Urinary bladder (tissue), 4 donors: ENCODE measurements around the gene KL. TPM values are rescaled to one million over a fixed set of nuclear protein-coding genes. Genes with fewer than 3 reads are reported as not detected.

ENCODE experiments used
- DNase-seq: peaks from one replicate; pipeline ENCODE4 v3.0.0-alpha.2; 2015; ENCODE audit errors: extremely low spot score
- H3K27ac ChIP-seq: one replicate; pipeline ENCODE4 v1.5.1; 2013; ENCODE audit warnings: low read depth, mild to moderate bottlenecking, moderate library complexity
- H3K36me3 ChIP-seq: one replicate; pipeline ENCODE4 v1.6.1; 2013; ENCODE audit warnings: mild to moderate bottlenecking, moderate library complexity; ENCODE audit not compliant: insufficient read depth
- H3K4me1 ChIP-seq: one replicate; pipeline ENCODE4 v1.6.1; 2013; ENCODE audit warnings: mild to moderate bottlenecking, moderate library complexity; ENCODE audit not compliant: insufficient read depth
- H3K4me3 ChIP-seq: one replicate; pipeline ENCODE4 v1.5.1; 2013; ENCODE audit warnings: low read depth, low read length
- WGBS: extraction: QIAGEN DNeasy Blood & Tissue Kit; methylation state at CpG from one replicate; pipeline ENCODE4 v1.1.7; 2013; 5-methylcytosine and 5-hydroxymethylcytosine counted together
- polyA plus RNA-seq: library from polyadenylated mRNA; stranded (reverse); fragments of 200-250 nt; gene quantifications from one replicate; pipeline ENCODE4 v1.2.3, GENCODE V29; 2013
- total RNA-seq: library from RNA; depleted of rRNA; stranded (reverse); fragments of >200 nt; gene quantifications from one replicate; pipeline ENCODE4 v1.2.3, GENCODE V29; 2014
- donor health status: healthy with polysubstance abuse.
- donor health status: healthy.

KL gene
- total and polyA plus RNA-seq, 2 donors, result 4.1 to 6.0 TPM

DNA sequence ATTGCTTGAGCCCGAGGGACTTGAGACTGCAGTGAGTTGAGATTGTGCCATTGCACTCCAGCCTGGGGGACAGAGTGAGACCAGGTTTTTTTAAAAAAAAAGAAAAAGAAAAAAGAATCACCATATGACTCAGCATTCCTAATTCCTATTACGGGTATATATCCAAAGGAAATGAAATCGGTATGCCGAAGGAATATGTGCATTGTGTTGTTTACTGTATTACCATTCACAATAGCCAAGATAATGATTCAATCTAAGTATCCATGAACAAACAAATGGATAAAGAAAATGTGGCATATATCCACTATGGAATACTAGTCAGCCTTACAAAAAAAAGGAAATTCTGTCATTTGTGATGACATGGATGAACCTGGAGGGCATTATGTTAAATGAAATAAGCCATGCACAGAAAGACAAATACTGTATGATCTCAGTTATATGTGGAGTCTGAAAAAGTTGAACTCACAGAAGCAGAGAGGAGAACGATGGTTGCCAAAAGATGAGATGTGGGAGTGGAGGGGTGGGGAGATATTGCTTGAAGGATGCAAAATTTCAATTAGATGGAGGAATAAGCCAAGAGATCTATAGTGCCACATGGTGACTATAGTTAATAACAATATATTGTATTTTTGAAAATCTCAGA lies 4.3 kb upstream of the KL start:
- Histone ChIP-seq H3K27ac (no peak overlapping the region), H3K36me3 (no peaks in the 10 kb centered on the region), H3K4me1 (no peaks in the 10 kb centered on the region), H3K4me3 (no peak overlapping the region)
- WGBS, result 76% methylated on average over 5 of the region's 5 CpGs
- no peak for DNase-seq

DNA sequence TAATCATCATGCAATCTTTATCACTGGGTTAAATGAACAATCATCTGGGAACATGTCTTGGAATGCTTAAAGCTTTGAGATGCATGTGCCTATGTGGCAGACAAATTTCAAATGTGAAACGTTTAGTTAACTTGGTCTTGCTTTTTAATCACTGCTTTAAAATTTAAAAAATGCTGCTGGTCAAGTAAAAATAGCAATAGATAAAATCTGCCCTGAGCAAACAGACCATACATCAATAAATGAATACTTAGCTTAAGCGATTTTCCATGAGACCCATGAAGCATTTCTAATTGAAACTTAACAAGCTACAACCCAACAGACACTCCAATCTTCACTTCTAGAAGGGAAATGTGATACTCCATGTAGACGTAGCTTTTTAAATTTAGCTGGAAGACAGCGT lies 1.9 kb upstream of the KL start:
- no peak for DNase-seq
- no peaks in the 10 kb centered on the region for H3K36me3 ChIP-seq
- WGBS, result 69% methylated on average over 4 of the region's 4 CpGs
- no peak overlapping the region for H3K27ac ChIP-seq
- H3K4me3 ChIP-seq, result no peak overlapping the region
- no peaks in the 10 kb centered on the region for H3K4me1 ChIP-seq

GRCh38 chr13:33015241-33015668 lies 968 bp upstream of the KL start:
- Histone ChIP-seq H3K4me1 (no peaks in the 10 kb centered on the region), H3K4me3 (no peak overlapping the region), H3K36me3 (no peaks in the 10 kb centered on the region), H3K27ac (no peak overlapping the region)
- 77% methylated on average over 8 of the region's 8 CpGs for WGBS
- no peak for DNase-seq

GRCh38 chr13:33015791-33016323 lies 366 bp upstream of the KL start:
- no peak overlapping the region for H3K27ac ChIP-seq
- 11% methylated on average over 52 of the region's 52 CpGs for whole genome bisulfite sequencing

GRCh38 chr13:33017323-33017929 lies 1.2 kb downstream of the KL start:
- peak; percentile 41 for DNase-seq
- 52% methylated on average over 15 of the region's 15 CpGs for WGBS
- no peak overlapping the region for H3K27ac ChIP-seq
- H3K4me1 ChIP-seq, result no peaks in the 10 kb centered on the region
- H3K4me3 ChIP-seq, result peak overlapping the region; percentile 44
- H3K36me3 ChIP-seq, result no peaks in the 10 kb centered on the region

More at GRCh38 chr13:33015791-33016323, 366 bp upstream of the KL start:
- H3K4me3 ChIP-seq, result peak overlapping the region; percentile 44
- DNase-seq, result no peak
- no peaks in the 10 kb centered on the region for H3K36me3 ChIP-seq
- H3K4me1 ChIP-seq, result no peaks in the 10 kb centered on the region

DNA sequence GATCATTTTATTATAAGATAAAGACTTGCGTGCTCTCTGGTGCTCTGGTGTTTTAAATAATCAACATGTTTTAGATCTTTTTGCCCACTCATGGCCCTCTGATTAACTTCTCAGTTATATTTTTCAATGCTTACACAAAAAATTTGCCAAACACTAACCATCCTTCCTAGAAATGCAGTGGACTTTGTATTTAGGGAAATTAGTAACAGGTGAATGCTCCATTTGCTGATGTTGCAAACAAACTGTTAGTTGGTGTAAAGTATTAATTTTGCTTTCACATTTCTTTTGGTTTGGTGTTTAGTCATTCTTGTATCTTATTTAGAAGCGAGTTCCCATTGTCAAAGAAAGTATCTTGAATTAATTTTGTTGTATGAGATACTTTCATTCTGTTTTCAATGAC lies 2.7 kb downstream of the KL start:
- DNase-seq, result no peak
- Histone ChIP-seq H3K36me3 (no peaks in the 10 kb centered on the region), H3K4me3 (no peak overlapping the region), H3K27ac (no peak overlapping the region), H3K4me1 (no peaks in the 10 kb centered on the region)
- whole genome bisulfite sequencing, result 74% methylated on average over 2 of the region's 2 CpGs

- Histone ChIP-seq H3K4me1 (no peaks in the 10 kb centered on the region), H3K4me3 (no peak overlapping the region), H3K36me3 (no peaks in the 10 kb centered on the region), H3K27ac (no peak overlapping the region)
- 86% methylated on average over 2 of the region's 2 CpGs for WGBS
- DNase-seq, result no peak
Measured at GRCh38 chr13:33022986-33023385, 6.8 kb downstream of the KL start.

DNA sequence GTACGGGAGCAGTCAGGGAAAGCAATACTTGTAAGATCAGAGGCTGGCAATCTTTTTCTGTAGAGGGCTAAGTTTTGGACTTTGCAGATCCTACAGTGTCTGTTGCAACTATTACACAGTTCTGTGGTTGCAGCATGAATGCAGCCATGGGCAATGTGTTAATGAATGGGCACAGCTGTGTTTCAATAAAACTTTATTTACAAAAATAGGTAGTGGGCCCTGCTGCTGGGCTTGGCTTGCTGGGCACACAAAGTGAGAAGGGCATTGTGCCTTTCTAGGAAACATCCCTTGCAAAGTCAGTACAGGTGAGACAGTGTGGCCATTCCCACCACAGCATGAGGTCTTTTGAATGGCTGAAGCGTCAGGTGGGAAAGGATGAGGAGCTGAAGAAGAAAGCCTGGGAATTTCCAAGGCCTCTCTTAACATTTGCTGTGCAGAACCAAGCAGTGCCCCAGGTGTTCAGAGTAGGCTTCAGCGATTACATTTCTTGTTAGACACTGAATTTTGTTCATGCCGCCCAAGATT lies 9.1 kb downstream of the KL start:
- DNase-seq, result no peak
- 73% methylated on average over 4 of the region's 4 CpGs for WGBS

GRCh38 chr13:33026489-33027152 lies 10.4 kb downstream of the KL start:
- no peaks in the 10 kb centered on the region for H3K36me3 ChIP-seq

More for the DNA sequence above, 9.1 kb downstream of the KL start:
- no peak overlapping the region for H3K4me3 ChIP-seq
- H3K4me1 ChIP-seq, result no peaks in the 10 kb centered on the region
- no peak overlapping the region for H3K27ac ChIP-seq
- no peaks in the 10 kb centered on the region for H3K36me3 ChIP-seq

DNA sequence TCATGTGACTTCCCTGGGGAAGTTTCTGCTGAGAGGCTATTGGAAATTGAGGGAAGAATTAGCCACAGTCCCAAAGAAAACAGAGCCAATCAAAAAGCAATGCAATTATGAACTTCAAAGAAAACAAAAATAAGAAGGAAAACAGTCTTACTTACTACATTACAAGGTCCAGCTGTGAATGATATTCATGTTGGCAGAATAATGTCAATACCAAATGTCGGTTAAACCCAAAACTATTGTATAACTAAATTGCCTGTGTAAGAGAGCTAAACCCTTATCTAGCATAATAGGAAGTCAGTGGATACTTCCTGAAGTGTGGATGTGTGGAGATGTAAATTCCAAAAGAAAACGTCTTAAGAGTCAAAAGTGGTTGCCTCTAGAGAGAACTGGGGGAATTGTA lies 12.4 kb downstream of the KL start:
- WGBS, result 66% methylated on average over 2 of the region's 2 CpGs
- H3K4me3 ChIP-seq, result no peak overlapping the region
- no peak overlapping the region for H3K27ac ChIP-seq
- no peaks in the 10 kb centered on the region for H3K4me1 ChIP-seq
- no peak for DNase-seq
- no peaks in the 10 kb centered on the region for H3K36me3 ChIP-seq

More at GRCh38 chr13:33026489-33027152, 10.4 kb downstream of the KL start:
- WGBS, result 90% methylated on average over 9 of the region's 9 CpGs
- H3K4me3 ChIP-seq, result no peak overlapping the region
- no peaks in the 10 kb centered on the region for H3K4me1 ChIP-seq
- DNase-seq, result no peak
- H3K27ac ChIP-seq, result no peak overlapping the region

DNA sequence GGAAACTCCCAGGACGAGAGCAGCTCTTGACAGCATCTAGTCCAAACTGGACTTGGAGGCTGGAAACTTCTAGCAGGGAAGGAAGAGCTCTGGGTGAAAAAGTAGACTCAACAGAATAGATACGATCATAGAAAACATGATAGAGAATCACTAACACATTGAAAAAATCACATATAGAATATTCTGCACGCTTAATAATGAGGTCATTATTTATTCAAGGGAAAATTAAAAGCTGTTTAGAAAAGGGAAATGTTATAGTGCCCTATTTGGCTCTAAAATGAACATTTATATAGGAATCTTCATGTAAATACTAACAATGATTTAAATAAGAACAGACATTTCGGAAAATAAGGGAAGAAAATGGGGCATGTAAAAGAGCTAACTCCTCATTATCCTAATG lies 15.1 kb downstream of the KL start:
- whole genome bisulfite sequencing, result 95% methylated on average over 4 of the region's 4 CpGs
- DNase-seq, result no peak
- Histone ChIP-seq H3K4me1 (no peaks in the 10 kb centered on the region), H3K27ac (no peak overlapping the region), H3K4me3 (no peak overlapping the region), H3K36me3 (no peaks in the 10 kb centered on the region)

- Histone ChIP-seq H3K36me3 (no peaks in the 10 kb centered on the region), H3K27ac (no peak overlapping the region), H3K4me1 (no peaks in the 10 kb centered on the region), H3K4me3 (no peak overlapping the region)
- 65% methylated on average over 12 of the region's 12 CpGs for WGBS
- no peak for DNase-seq
Measured at GRCh38 chr13:33032037-33032625, 15.9 kb downstream of the KL start.

GRCh38 chr13:33033051-33033812 lies 17.0 kb downstream of the KL start:
- DNase-seq, result no peak
- Histone ChIP-seq H3K4me3 (no peak overlapping the region), H3K4me1 (no peaks in the 10 kb centered on the region), H3K27ac (no peak overlapping the region), H3K36me3 (no peaks in the 10 kb centered on the region)
- WGBS, result 67% methylated on average over 14 of the region's 14 CpGs
